Measurements from ENCODE around the gene TFF2.

TFF2 gene

DNA sequence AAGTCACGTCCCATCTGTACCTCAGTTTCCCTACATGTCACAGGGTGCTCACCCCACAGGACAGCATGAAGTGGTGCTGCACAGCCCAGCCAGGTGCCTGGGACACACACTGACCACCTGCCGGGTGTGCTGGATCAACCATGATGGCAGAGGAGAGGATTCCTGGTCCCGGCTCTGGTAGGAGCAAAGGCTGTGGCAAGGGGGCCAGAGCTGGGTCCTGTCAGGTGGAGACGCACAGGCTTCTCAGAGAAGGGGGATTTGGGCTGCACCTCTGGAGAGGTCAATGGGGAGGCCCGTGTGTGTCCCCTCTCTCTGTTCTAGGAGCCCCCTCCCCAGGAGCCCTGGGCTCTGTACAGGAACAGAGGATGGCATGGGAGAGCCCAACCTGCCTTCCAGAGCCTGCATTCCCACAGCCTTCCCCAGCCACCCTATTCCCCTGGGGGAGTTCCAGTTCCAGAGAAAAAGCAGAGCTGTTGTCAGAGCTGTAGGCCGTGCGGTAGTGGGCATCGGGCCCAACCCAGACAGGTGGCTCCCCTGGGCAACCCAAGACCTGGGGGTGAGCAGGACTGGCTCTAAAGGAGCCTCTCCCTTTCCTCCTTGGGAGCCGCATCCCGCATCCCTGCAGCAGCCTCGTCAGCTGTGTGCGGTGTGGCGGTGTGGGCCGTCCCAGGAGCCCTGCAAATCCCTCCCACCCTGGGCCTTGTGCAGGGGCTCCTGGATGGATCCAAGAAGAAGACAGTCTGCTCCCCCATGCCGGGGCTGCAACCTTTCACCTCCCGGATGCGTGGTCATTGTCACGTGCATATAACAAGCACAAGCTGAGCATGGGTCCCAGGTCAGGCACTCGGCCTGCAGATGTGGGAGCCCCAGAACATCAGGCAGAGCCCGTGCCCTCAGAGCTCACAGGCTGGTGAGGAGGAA is 32.7 kb downstream of the TFF2 start:
- peak; percentile 64 for DNase-seq

GRCh38 chr21:42317341-42317741 is 33.5 kb downstream of the TFF2 start:
- DNase-seq, result peak; percentile 70

DNA sequence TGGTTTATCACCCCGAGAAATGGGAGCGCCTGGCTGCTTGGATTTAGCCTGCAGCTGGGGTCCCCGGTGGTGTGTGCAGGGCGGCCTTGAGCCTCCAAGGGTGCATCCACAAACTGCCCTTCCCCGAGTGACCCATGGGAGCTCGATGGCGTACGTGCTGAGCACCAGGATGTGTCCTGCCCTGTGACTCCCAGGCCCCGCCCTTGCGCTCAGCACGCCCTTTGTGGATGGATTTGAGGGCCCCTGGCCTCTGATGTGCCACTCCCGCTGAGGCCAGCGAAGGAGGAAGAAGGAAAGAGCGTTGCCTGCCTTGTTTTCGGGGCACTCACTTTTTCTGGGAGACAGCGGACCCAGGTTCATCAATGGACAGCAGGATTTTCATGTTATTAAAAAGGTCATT is 33.9 kb downstream of the TFF2 start:
- DNase-seq, result peak; percentile 70

- peak; percentile 98 for DNase-seq
Measured at GRCh38 chr21:42315296-42315891, 35.4 kb downstream of the TFF2 start, which contains the start of gene TFF3. TFF3 (minus strand) TSS chr21:42315409; CDS start chr21:42315374, 35 bp downstream.

- no peak for DNase-seq
Measured at GRCh38 chr21:42314616-42315295, 36.0 kb downstream of the TFF2 start.

GRCh38 chr21:42313501-42313969 is 37.3 kb downstream of the TFF2 start:
- DNase-seq, result peak; percentile 61

DNA sequence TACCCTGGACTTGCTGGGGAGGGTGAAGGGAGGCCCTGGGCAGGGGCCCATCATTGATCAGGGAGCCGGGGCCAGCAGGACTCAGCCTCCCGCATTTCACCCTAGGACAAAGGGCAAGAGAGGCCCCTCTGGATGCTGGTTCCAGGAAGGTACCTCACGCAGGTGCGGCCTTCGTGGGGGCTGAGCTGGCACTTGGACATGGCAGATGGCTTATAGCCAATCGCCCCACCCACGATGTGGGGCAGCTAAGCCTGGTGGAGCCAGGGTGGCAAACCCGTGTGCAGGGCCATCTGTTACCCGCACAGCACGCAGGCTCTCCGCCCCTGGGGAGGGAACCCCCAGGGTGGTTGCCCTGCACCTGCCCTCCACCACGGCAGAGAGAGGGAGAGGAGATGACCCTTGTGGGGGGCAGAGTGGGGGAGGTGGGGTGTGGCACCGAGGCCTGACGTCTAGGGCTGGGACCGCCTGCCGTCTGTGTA is 38.1 kb downstream of the TFF2 start:
- no peak for DNase-seq

- no peak for DNase-seq
Measured at GRCh38 chr21:42311816-42312625, 38.8 kb downstream of the TFF2 start.

DNA sequence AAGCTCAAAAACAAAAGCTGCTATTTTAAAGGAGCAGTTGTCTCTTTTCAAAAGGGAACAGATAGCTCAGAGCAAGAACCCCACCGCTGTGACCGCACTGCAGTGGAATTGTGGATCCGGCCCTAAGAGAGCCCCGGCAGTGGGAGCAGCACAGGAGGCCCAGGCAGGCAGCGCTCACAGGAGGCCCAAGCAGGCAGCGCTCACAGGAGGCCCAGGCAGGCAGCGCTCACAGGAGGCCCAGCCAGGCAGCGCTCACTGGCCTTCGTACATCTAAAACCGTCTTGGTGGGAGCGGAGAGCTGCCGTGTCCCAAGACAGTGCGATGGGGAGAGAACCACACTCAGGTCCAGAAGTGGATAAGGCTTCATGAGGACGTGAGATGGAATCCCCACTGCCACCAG is 39.6 kb downstream of the TFF2 start:
- no peak for DNase-seq

- no peak for DNase-seq
Measured at GRCh38 chr21:42310411-42311001, 40.3 kb downstream of the TFF2 start.

DNA sequence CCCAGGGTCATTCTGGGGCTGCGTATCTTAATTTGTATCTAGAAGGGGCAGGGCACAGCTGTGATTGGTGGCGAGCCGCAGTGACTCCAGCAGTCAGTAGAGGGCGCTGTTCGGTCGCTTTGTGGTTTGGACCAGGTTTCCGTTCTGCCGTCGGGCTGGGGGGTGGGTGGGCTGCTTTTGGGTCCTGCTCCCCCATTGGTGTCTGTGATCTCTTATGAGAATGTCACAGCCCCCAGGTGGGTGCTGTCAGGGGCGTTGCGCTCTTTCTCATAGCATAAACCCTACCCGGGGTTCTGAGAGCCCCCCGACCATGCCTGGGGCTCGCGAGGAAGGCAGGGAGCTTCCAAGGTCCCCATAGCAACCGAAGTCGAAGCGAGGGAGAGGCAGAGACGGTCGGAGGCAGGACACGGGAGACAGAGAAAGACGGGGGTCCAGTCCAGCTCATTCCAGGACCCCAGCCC is 41.0 kb downstream of the TFF2 start:
- no peak for DNase-seq

- no peak for DNase-seq
Measured at GRCh38 chr21:42308914-42309752, 41.7 kb downstream of the TFF2 start.

- DNase-seq, result no peak
Measured at GRCh38 chr21:42308161-42308913, 42.5 kb downstream of the TFF2 start.

- DNase-seq, result no peak
Measured at GRCh38 chr21:42307106-42307505, 43.7 kb downstream of the TFF2 start.

- DNase-seq, result no peak
Measured at GRCh38 chr21:42306366-42307035, 44.3 kb downstream of the TFF2 start.

GRCh38 chr21:42305707-42306147 is 45.1 kb downstream of the TFF2 start:
- no peak for DNase-seq

DNA sequence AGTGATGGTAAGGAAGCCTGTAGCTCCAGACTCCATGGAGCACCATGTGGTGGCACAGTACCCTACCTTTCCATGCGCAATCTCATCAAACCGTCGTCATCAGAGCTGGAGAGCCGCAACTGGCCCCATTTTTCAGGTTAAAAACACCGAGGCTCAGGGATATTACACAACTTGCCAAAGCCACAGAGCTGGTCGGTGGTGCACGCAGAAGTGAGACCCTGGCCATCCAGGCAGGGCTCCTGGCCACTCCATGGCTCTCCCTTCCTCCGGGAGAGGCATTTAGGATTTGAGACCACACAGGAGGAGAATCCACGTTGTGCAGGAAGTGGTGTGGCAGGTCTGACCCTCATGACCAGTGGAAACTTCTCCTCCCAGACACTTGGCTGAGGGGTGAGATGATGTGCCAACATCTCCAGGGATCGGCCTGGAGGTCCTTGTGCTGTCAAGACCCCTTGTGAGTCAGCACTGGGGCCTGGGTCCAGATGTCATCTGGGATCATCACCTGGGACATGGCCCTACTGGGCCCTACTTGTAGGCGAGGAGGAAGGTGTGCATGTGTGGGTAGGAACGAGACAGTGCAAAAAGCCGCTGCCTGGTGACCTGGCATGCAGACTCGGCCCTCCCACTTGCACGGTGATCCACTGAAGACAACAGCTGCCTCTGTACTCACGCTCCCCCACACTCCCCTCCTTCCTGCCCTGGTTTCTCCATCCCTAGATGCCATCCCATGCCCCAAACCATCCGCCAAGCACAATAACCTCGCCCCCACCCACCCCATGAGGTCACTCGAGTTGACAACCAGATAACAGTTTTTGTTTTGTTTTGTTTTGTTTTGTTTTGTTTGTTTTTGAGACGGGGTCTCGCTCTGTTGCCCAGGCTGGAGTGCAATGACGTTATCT is 46.0 kb downstream of the TFF2 start:
- no peak for DNase-seq

GRCh38 chr21:42303443-42303842 is 47.4 kb downstream of the TFF2 start:
- no peak for DNase-seq
